ENCODE measurements around the gene LEMD3. TPM values are rescaled to one million over a fixed set of nuclear protein-coding genes. Genes with fewer than 3 reads are reported as not detected.
"Not testable (repeated sequence)": the region's sequence is repeated elsewhere in the genome, so short reads cannot be mapped to it uniquely, and the experiment has no call there.

LEMD3 gene
- polyA plus RNA-seq, 3 donors, result 5.5 to 9.5 (median 6.0) TPM

- 86 to 95% (median 87%) methylated on average over 3 of the region's 3 CpGs for WGBS, 3 donors
- H3K27ac ChIP-seq (ENCODE audit: low read depth, low read length), result no peak overlapping the region
These were observed 97.0 kb downstream of the LEMD3 start for GRCh38 chr12:65266408-65266807.

- H3K27ac ChIP-seq (ENCODE audit: low read depth, low read length), result no peak overlapping the region
- WGBS, 3 donors, result 72 to 83% (median 78%) methylated on average over 1 of the region's 1 CpG
These were observed 100.2 kb downstream of the LEMD3 start for GRCh38 chr12:65269603-65270002.

GRCh38 chr12:65274602-65275272 lies 105.4 kb downstream of the LEMD3 start:
- WGBS, 3 donors, result 85 to 86% (median 85%) methylated on average over 7 of the region's 7 CpGs
- no peak overlapping the region for H3K27ac ChIP-seq (ENCODE audit: low read depth, low read length)

- WGBS, 3 donors, result 80 to 87% (median 80%) methylated on average over 3 of the region's 3 CpGs
- H3K27ac ChIP-seq (ENCODE audit: low read depth, low read length), result no peak overlapping the region
These were observed 106.2 kb downstream of the LEMD3 start for GRCh38 chr12:65275627-65276026.

- no peak overlapping the region for H3K27ac ChIP-seq (ENCODE audit: low read depth, low read length)
- 42 to 72% (median 55%) methylated on average over 3 of the region's 3 CpGs for WGBS, 3 donors
These were observed 107.6 kb downstream of the LEMD3 start for GRCh38 chr12:65276916-65277530.

- WGBS, 3 donors, result 17 to 33% (median 29%) methylated on average over 18 to 23 of the region's 23 CpGs
These were observed 108.7 kb downstream of the LEMD3 start for GRCh38 chr12:65277994-65278575.

GRCh38 chr12:65278576-65279368 lies 109.4 kb downstream of the LEMD3 start, which contains the start of gene MSRB3:
Gene MSRB3, plus strand, starts transcription at chr12:65278683. Its CDS starts 29,897 bp downstream, at chr12:65308580.
- 0 to 1% (median 1%) methylated on average over 69 to 85 of the region's 85 CpGs for WGBS, 3 donors
- H3K27ac ChIP-seq (ENCODE audit: low read depth, low read length), result peak within 1 kb of the TSS; percentile 19

More at GRCh38 chr12:65277994-65278575, 108.7 kb downstream of the LEMD3 start:
- H3K27ac ChIP-seq (ENCODE audit: low read depth, low read length), result no peak overlapping the region

GRCh38 chr12:65279369-65280112 lies 110.2 kb downstream of the LEMD3 start:
- WGBS, 3 donors, result 9 to 20% (median 9%) methylated on average over 21 to 23 of the region's 23 CpGs
- H3K27ac ChIP-seq (ENCODE audit: low read depth, low read length), result peak overlapping the region; percentile 19

GRCh38 chr12:65280306-65280705 lies 110.9 kb downstream of the LEMD3 start:
- no peak overlapping the region for H3K27ac ChIP-seq (ENCODE audit: low read depth, low read length)
- WGBS, 3 donors, result 42 to 80% (median 46%) methylated on average over 3 of the region's 3 CpGs

- no peak overlapping the region for H3K27ac ChIP-seq (ENCODE audit: low read depth, low read length)
- WGBS, 3 donors, result 79 to 91% (median 85%) methylated on average over 1 of the region's 1 CpG
These were observed 113.5 kb downstream of the LEMD3 start for GRCh38 chr12:65282840-65283239.

GRCh38 chr12:65285532-65285931 lies 116.1 kb downstream of the LEMD3 start:
- H3K27ac ChIP-seq (ENCODE audit: low read depth, low read length), result not testable (repeated sequence)
- 89 to 97% (median 94%) methylated on average over 7 of the region's 7 CpGs for whole genome bisulfite sequencing, 3 donors

GRCh38 chr12:65287426-65287825 lies 118.0 kb downstream of the LEMD3 start:
- 62 to 84% (median 72%) methylated on average over 2 of the region's 2 CpGs for WGBS, 3 donors
- H3K27ac ChIP-seq (ENCODE audit: low read depth, low read length), result no peak overlapping the region

GRCh38 chr12:65292241-65292640 lies 122.9 kb downstream of the LEMD3 start:
- H3K27ac ChIP-seq (ENCODE audit: low read depth, low read length), result no peak overlapping the region
- WGBS, 3 donors, result 90 to 100% (median 97%) methylated on average over 2 of the region's 2 CpGs

GRCh38 chr12:65293735-65294134 lies 124.4 kb downstream of the LEMD3 start:
- H3K27ac ChIP-seq (ENCODE audit: low read depth, low read length), result no peak overlapping the region
- 75 to 92% (median 78%) methylated on average over 1 of the region's 1 CpG for WGBS, 3 donors

GRCh38 chr12:65294641-65295262 lies 125.4 kb downstream of the LEMD3 start:
- no peak overlapping the region for H3K27ac ChIP-seq (ENCODE audit: low read depth, low read length)
- WGBS, 3 donors, result 83 to 91% (median 90%) methylated on average over 4 of the region's 4 CpGs

GRCh38 chr12:65296508-65297265 lies 127.3 kb downstream of the LEMD3 start:
- WGBS, 3 donors, result 41 to 86% (median 53%) methylated on average over 1 of the region's 1 CpG
- no peak overlapping the region for H3K27ac ChIP-seq (ENCODE audit: low read depth, low read length)

Measured in adipose tissue (tissue), 3 donors.